Pancreas (tissue), 10 donors: ENCODE data around the gene KCND2. TPM values are rescaled to one million over a fixed set of nuclear protein-coding genes. Genes with fewer than 3 reads are reported as not detected.

Source experiments
- ATAC-seq, 4 donors: fragments of 200-7000 bp; cut with Tn5 transposase; one replicate each; pipeline versions ENCODE4 v1.8.0 to v1.9.1; 2020; ENCODE audit warnings: mild to moderate bottlenecking in 4 of 4, moderate library complexity in 4 of 4
- DNase-seq, 6 donors: peaks; one replicate each; pipeline ENCODE4 v3.0.0-alpha.2; 2020
- FAIRE-seq: peaks from 2 replicates; lab custom pipeline; 2012; peaks lifted over from hg19 to GRCh38; lab: Jason Lieb, UNC
- H3K27ac ChIP-seq, 4 donors: fragments of 200-600 bp; sonication (generic); 1 replicate in 3 of 4; 2 replicates in 1 of 4; pipeline versions ENCODE4 v1.5.0 to v1.8.0; 2020
- H3K27me3 ChIP-seq, 4 donors: fragments of 200-600 bp; one replicate each; pipeline ENCODE4 v1.8.0; 2021
- H3K36me3 ChIP-seq, 3 donors: fragments of 200-600 bp; sonication (generic) in 1 of 3; one replicate each; pipeline versions ENCODE4 v1.5.0 to v1.8.0; 2020 to 2021
- H3K4me1 ChIP-seq, 3 donors: fragments of 200-600 bp; one replicate each; pipeline ENCODE4 v1.8.0; 2021
- H3K4me3 ChIP-seq, 4 donors: fragments of 200-600 bp; sonication (generic) in 2 of 4; one replicate each; pipeline versions ENCODE4 v1.5.0 to v1.8.0; 2020 to 2021
- H3K9me3 ChIP-seq, 4 donors: fragments of 200-600 bp; one replicate each; pipeline ENCODE4 v1.8.0; 2021
- WGBS, 2 donors: extraction: QIAGEN DNeasy Blood & Tissue Kit; methylation state at CpG; one replicate each; pipeline ENCODE4 v1.1.7; 2013; 5-methylcytosine and 5-hydroxymethylcytosine counted together
- intact Hi-C, 3 donors: fragments of 100-400 bp; cut with DNase I; formaldehyde crosslinking; loops; one replicate each; pipeline versions ENCODE4 v1.11.1 to v1.14.2; 2022
- polyA plus RNA-seq, 2 donors: library from polyadenylated mRNA; stranded (reverse); fragments of 200-250 nt; gene quantifications; one replicate each; pipeline ENCODE4 v1.2.3, GENCODE V29; 2013
- total RNA-seq, 6 donors: library from RNA; stranded (reverse); fragmentation: NEBNext Ultra II Directional in 4 of 6; extraction: Animal tissue kit (Norgen Biotek cat#: 25700) in 4 of 6; gene quantifications; one replicate each; pipeline versions ENCODE4 v1.2.1 to v1.2.4, GENCODE V29; 2021 to 2023
- TF ChIP-seq, protein P1 (sequence below), 4 donors: fragments of 200-600 bp; sonication (generic) in 3 of 4; IDR thresholded peaks; one replicate each; pipeline versions ENCODE4 v1.5.0 to v1.8.0; 2021; ENCODE audit warnings: antibody characterized with exemption in 4 of 4
- donor health status: healthy with polysubstance abuse.
- donor health status: DM: no; HTN: no; CAD: no; lungs with moderate emphysema.
- donor health status: DM: no; HTN: no; CAD: no.
- donor health status: control.
- donor health status: control.
- donor health status: Bipolar disorder and iron deficiency.
- donor health status: DM: yes; HTN: yes; CAD: no.
- donor health status: DM: no; HTN: no; CAD: no.
- donor health status: DM: no; HTN: no; CAD: no.
- donor health status: DM: yes; HTN: yes; CAD: no.

KCND2 gene
- total and polyA plus RNA-seq, 8 donors = 0.11 to 1.2 (median 0.27) TPM

DNA sequence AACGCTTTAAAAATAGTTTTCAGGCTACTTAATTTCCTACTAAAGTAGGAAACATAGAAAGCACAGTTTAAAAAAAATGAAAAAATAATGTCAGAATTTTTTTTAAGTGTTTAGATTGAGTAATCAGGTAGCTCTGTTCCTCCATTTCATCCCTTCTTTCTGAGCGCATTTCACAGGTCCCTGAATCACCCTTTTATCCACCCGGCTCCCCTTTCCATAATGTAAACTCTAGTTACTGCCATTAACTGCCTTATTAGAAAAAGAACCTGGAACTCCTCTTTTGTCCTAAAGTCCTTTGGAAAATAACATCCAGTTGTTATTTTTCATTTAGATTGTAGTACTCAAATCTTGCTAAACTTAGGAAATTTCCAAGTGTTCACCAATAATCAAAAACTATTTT is 5.8 kb downstream of the KCND2 start:
- DNase-seq = no peak
- no peaks in the 10 kb centered on the region for H3K36me3 ChIP-seq
- no peaks in the 10 kb centered on the region for H3K4me1 ChIP-seq
- H3K9me3 ChIP-seq = no peaks in the 10 kb centered on the region
- H3K4me3 ChIP-seq = no peak overlapping the region
- intact Hi-C loops = loop anchor here in 1 of 3 donors (10.0 kb wide), 1 partner anchor 344 kb away; no protein-coding TSS in a partner anchor
- ATAC-seq = no peak
- peaks cover 0 to 5% (median 0%) of the 10 kb centered on the region in 4 donors for H3K27me3 ChIP-seq
- TF ChIP-seq, protein P1, sequence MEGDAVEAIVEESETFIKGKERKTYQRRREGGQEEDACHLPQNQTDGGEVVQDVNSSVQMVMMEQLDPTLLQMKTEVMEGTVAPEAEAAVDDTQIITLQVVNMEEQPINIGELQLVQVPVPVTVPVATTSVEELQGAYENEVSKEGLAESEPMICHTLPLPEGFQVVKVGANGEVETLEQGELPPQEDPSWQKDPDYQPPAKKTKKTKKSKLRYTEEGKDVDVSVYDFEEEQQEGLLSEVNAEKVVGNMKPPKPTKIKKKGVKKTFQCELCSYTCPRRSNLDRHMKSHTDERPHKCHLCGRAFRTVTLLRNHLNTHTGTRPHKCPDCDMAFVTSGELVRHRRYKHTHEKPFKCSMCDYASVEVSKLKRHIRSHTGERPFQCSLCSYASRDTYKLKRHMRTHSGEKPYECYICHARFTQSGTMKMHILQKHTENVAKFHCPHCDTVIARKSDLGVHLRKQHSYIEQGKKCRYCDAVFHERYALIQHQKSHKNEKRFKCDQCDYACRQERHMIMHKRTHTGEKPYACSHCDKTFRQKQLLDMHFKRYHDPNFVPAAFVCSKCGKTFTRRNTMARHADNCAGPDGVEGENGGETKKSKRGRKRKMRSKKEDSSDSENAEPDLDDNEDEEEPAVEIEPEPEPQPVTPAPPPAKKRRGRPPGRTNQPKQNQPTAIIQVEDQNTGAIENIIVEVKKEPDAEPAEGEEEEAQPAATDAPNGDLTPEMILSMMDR (IDR thresholded peaks at IDR 0.05) = no peak
- H3K27ac ChIP-seq = no peak overlapping the region
- no peak for FAIRE-seq
- WGBS, 2 donors = 49 to 61% methylated on average over 3 of the region's 3 CpGs

DNA sequence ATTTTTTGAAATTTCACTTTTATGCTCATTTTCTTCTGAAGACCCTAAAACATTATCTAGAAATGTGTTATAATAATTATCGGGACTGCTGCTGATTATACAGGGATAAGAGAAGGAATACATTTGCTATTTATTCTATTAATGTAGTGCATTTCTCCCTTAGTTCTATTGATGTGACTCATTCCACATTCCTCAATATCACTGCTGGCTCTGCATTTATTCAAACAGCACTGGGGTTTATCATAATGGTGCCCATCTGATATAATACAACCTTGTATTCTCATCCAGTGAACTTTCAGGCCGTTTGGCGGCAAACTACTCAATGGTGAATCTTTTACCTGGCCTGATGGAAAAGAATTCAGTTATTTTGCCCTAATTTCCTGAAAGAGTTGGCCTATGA is 7.8 kb downstream of the KCND2 start:
- intact Hi-C loops = no loop called here
- H3K27ac ChIP-seq = no peak overlapping the region
- H3K27me3 ChIP-seq = peaks cover 0 to 5% (median 0%) of the 10 kb centered on the region in 4 donors
- no peaks in the 10 kb centered on the region for H3K36me3 ChIP-seq
- FAIRE-seq (no peak), ATAC-seq (no peak), DNase-seq (no peak)
- TF ChIP-seq, protein P1 (IDR thresholded peaks at IDR 0.05) = no peak
- H3K4me3 ChIP-seq = no peak overlapping the region
- H3K4me1 ChIP-seq = no peaks in the 10 kb centered on the region
- 66 to 77% methylated on average over 3 of the region's 3 CpGs for WGBS, 2 donors
- H3K9me3 ChIP-seq = no peaks in the 10 kb centered on the region

DNA sequence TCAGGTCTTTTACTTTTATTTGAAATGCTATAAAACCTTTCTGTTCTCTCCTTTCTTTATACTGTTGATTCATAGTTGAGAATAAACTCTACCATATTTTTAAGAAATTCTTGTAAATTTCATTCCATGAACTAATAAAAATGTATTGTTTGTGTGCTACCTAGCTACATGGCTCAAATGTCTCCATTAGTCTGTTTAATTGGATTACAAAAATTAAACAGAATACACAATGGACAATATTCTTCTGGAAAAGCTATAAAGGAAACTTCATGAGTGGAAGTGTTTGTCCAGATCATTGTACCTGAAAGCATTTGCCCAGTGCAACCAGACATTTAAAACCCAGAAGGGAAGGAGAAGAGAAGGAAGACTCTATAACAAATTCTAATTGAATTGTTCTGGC is 20.1 kb downstream of the KCND2 start:
- H3K27ac ChIP-seq = no peak overlapping the region
- H3K4me3 ChIP-seq = no peak overlapping the region
- H3K27me3 ChIP-seq = no peaks in the 10 kb centered on the region
- ATAC-seq (no peak), DNase-seq (no peak), FAIRE-seq (no peak)
- TF ChIP-seq, protein P1 (IDR thresholded peaks at IDR 0.05) = no peak
- intact Hi-C loops = no loop called here
- H3K4me1 ChIP-seq = no peaks in the 10 kb centered on the region
- no peaks in the 10 kb centered on the region for H3K9me3 ChIP-seq
- H3K36me3 ChIP-seq = no peaks in the 10 kb centered on the region

DNA sequence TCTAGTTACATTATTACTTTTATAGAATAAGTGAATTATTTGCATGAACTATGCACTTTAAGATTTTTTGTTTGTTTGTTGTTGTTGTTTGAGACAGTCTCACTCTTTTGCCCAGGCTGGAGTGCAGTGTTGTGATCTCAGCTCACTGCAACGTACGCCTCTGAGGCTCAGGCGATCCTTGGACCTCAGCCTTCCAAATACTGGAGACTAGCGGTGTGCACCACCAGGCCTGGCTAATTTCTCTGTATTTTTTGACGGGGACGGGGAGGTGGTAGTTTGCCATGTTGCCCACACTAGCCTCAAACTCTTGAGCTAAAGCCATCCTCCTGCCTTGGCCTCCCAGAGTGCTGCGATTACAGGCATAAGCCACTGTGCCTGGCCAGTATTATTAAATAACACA is 29.2 kb downstream of the KCND2 start:
- TF ChIP-seq, protein P1 (IDR thresholded peaks at IDR 0.05) = no peak
- H3K27me3 ChIP-seq = no peaks in the 10 kb centered on the region
- FAIRE-seq = no peak
- H3K9me3 ChIP-seq = no peaks in the 10 kb centered on the region
- intact Hi-C loops = no loop called here
- ATAC-seq = no peak
- H3K4me1 ChIP-seq = no peaks in the 10 kb centered on the region
- DNase-seq = no peak
- WGBS, 2 donors = 81 to 91% methylated on average over 7 of the region's 7 CpGs
- no peaks in the 10 kb centered on the region for H3K36me3 ChIP-seq
- H3K27ac ChIP-seq = no peak overlapping the region
- no peak overlapping the region for H3K4me3 ChIP-seq

DNA sequence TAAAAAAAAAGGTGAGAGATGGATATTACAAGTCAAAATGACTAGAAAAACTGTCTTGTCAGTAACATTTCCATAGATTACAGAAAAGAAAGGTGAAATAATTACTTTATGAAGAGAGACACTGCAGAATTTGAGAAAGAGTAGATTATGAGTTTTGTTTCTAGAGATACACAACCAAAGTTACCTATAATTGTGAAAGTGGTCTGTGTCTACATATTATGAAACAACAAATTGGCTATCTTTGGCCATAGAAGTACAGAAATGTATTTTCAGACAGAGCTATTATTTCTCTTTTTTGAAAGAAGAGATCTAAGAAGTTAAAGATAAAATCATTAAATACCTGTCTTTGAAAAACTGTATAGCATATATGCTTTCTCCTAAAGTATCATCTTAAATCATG is 30.1 kb downstream of the KCND2 start:
- ATAC-seq (no peak), FAIRE-seq (no peak), DNase-seq (no peak)
- H3K4me1 ChIP-seq = no peaks in the 10 kb centered on the region
- intact Hi-C loops = no loop called here
- no peaks in the 10 kb centered on the region for H3K27me3 ChIP-seq
- H3K4me3 ChIP-seq = no peak overlapping the region
- no peak overlapping the region for H3K27ac ChIP-seq
- TF ChIP-seq, protein P1 (IDR thresholded peaks at IDR 0.05) = no peak
- no peaks in the 10 kb centered on the region for H3K9me3 ChIP-seq
- H3K36me3 ChIP-seq = no peaks in the 10 kb centered on the region
